ENCODE results near the gene MAP4K1.
"Not testable (repeated sequence)": the region's sequence is repeated elsewhere in the genome, so short reads cannot be mapped to it uniquely, and the experiment has no call there.

The MAP4K1 gene

DNA sequence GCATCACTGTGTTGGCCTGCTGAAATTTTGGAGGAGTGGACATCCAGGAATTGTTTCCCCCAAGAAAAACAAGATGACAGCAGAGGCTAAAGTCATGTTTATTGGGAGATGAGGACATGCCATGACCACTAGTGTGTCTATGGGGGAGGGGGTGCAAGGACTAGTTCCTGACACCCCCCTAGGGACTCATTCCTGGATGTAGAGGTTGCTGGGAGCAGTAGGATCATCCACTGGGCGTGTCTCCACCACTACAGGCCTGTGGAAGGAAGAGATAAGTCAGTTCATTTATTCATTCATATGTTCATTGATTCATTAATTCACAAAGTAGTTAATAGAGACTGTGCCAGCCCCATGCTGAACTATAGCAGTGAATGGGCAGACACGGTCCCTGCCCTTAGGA lies 30.2 kb downstream of the MAP4K1 start:
- H3K4me3 ChIP-seq (ENCODE audit: low read depth, low read length) = no peak overlapping the region
- DNase-seq (ENCODE audit: low read depth) = no peak
- no peak for TF ChIP-seq CTCF (conservative IDR thresholded peaks at IDR 0.05; ENCODE audit: low read depth, low read length)

- TF ChIP-seq CTCF (conservative IDR thresholded peaks at IDR 0.05; ENCODE audit: low read depth, low read length) = no peak
- H3K4me3 ChIP-seq (ENCODE audit: low read depth, low read length) = no peak overlapping the region
- no peak for DNase-seq (ENCODE audit: low read depth)
Measured at GRCh38 chr19:38583985-38584305, 33.8 kb downstream of the MAP4K1 start.

DNA sequence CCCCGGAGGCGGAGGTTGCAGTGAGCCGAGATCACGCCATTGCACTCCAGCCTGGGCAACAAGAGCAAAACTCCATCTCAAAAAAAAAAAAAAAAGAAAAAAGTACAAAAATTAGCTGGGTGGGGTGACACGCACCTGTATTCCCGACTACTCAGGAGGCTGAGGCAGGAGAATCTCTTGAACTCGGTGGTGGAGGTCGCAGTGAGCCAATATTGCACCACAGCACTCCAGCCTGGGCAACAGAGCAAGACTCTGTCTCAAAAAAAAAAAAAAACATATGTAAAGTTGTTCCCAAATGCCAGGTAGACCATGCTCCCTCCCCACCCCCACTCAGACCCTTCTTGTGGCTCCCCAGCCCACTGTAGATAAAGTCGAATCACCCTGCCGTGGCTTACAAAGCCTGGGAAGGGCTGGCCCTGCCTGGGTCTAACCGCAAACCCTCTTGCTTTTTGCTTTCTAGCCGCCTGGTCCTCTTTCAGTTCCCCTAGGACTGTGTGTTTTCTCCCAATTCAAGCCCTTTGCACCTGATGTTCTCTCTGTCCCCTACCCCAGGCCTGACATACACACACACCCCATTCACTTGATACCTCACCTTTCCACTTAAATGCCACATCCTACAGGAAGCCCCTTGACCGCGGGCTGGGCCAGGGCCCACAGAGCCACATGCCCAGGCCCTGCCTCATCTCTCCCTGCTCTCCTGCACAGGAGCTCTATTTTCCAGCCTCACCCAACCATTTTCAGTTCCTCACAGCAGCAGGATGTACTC lies 34.4 kb downstream of the MAP4K1 start:
- TF ChIP-seq CTCF (conservative IDR thresholded peaks at IDR 0.05; ENCODE audit: low read depth, low read length) = no peak
- DNase-seq (ENCODE audit: low read depth) = no peak
- H3K4me3 ChIP-seq (ENCODE audit: low read depth, low read length) = no peak overlapping the region

- TF ChIP-seq CTCF (conservative IDR thresholded peaks at IDR 0.05; ENCODE audit: low read depth, low read length) = no peak
- no peak for DNase-seq (ENCODE audit: low read depth)
- H3K4me3 ChIP-seq (ENCODE audit: low read depth, low read length) = no peak overlapping the region
Measured at GRCh38 chr19:38580080-38580479, 37.7 kb downstream of the MAP4K1 start.

- not testable (repeated sequence) for DNase-seq (ENCODE audit: low read depth); H3K4me3 ChIP-seq (ENCODE audit: low read depth, low read length)
Measured at GRCh38 chr19:38579304-38579703, 38.4 kb downstream of the MAP4K1 start.

GRCh38 chr19:38577826-38578225 lies 39.9 kb downstream of the MAP4K1 start:
- DNase-seq (ENCODE audit: low read depth) = no peak
- TF ChIP-seq CTCF (conservative IDR thresholded peaks at IDR 0.05; ENCODE audit: low read depth, low read length) = no peak
- H3K4me3 ChIP-seq (ENCODE audit: low read depth, low read length) = no peak overlapping the region

DNA sequence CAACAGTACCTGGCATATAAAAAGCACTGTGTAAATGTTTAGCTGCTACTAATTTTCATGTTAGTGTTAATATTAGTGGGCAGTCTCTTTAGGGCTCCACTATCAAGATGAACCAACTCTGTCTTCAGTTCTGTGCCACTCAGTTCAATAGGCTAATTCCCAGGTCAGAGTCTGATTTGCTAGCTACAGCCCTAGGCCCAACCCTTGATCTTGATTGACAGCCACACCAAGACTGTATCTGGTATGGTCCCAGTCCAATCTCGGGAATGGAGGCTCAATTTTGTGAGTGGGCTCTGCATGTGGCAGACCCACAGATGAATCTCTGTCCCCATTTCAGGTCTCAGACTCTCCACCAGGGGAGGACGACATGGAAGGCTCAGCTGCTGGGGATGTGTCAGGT lies 46.1 kb downstream of the MAP4K1 start:
- H3K4me3 ChIP-seq (ENCODE audit: low read depth, low read length) = no peak overlapping the region
- no peak for DNase-seq (ENCODE audit: low read depth)
- TF ChIP-seq CTCF (conservative IDR thresholded peaks at IDR 0.05; ENCODE audit: low read depth, low read length) = no peak

All from choroid plexus epithelial cell (primary cell).